GM20000 (cell line): ENCODE data around the gene ABR.

Experiments
- DNase-seq: peaks from one replicate; pipeline ENCODE4 v3.0.0; 2012; ENCODE audit warnings: low spot score
- CTCF ChIP-seq: IDR thresholded peaks from 2 replicates; pipeline ENCODE4 v1.5.1; 2012; ENCODE audit warnings: mild to moderate bottlenecking, control low read depth; ENCODE audit errors: extremely low read depth, missing control alignments

ABR gene

GRCh38 chr17:1110862-1111598 is 68.8 kb downstream of the ABR start:
- no peak for TF ChIP-seq CTCF
- no peak for DNase-seq

DNA sequence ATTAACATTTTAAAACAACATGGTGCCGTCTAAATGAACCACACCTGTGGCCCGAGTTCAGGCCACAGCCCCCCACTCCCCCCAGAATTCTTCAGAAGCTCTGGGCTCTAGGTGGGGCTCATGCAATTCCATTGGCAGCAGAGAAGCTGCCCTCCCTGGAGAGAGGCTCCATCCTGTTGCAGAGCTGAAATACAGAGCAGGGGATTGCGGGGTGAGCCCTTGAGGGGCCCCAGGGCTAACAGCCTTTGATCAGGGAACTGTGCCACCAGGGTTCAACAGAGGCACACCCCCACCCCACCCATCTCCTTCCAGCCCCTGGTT is 69.3 kb downstream of the ABR start:
- TF ChIP-seq CTCF = no peak
- no peak for DNase-seq

GRCh38 chr17:1109606-1110540 is 69.9 kb downstream of the ABR start:
- no peak for DNase-seq
- no peak for TF ChIP-seq CTCF

GRCh38 chr17:1108765-1109605 is 70.8 kb downstream of the ABR start:
- DNase-seq = peak; percentile 83
- TF ChIP-seq CTCF = no peak

DNA sequence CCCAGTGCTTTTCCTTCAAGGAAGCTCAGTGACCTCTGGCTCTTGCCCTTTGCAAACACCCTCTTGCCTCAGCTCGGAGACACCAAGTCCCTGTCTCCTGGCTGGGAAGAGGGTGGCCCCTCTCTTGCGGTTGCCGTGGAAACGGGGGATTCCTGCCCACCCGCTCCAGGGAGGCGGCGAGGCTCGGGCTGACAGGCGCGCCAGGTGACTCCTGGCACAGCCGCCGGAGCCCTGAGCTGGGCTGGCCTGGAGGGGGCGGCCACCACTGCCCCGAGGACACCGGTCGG is 71.4 kb downstream of the ABR start:
- DNase-seq = no peak
- no peak for TF ChIP-seq CTCF

DNA sequence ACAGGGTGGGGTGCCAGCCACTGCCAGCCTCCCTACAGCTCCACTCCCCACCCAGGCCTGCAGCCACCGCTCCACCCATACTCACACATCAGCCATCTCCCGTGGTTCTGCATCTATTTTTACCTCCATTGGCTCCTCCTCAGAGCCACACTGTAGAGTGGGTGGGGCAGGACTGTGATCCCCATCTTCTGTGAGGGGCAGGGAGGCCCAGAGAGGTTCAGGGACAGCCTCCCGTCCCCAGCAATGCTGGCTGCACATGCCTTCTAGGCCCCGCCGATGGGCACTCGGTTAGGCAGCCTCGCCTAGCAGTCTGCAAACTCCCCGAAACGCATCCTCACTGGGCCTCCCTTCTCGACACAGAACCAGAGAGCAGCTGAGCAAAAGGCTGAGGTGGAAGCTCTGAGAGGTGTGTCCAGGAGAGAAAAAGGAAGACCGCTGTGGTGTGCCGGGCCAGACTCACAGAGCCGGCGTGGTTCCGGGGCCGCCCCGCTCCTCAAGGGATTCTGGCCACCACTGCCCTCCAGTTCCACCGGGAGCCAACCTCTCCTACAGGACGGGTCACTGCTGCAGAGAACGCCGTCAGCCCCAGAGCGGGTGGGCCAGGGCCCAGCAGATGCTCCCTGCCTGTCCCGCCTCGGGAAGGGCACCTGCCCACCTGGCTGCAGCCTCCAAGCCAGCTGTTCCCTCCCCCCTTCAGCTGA is 71.9 kb downstream of the ABR start:
- no peak for DNase-seq
- TF ChIP-seq CTCF = no peak
